T-helper 22 cell (primary cell): ENCODE data around the gene TFIP11.
"Not testable (repeated sequence)": the region's sequence is repeated elsewhere in the genome, so short reads cannot be mapped to it uniquely, and the experiment has no call there.

ENCODE experiments used
- DNase-seq: peaks from one replicate; pipeline ENCODE4 v3.0.0-alpha.2; 2020; ENCODE audit warnings: low read depth

Gene TFIP11

GRCh38 chr22:26541167-26541819 lies 29.0 kb upstream of the TFIP11 start:
- no peak for DNase-seq

DNA sequence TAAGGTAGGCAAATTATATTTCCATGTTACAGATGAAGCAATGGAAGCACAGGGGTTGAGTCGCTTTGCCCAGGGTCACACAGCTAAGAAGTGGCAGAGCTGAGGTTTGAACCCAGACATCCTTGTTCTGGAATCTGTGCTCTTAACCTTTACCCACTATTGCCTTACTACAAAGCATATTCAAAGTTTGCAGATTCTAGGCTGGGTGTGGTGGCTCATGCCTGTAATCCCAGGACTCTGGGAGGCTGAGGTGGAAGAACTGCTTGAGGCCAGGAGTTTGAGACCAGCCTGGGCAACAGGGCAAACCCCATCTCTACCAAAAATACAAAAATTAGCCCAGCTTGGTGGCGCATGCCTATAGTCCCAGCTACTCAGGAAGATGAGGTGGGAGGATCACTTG lies 27.8 kb upstream of the TFIP11 start:
- no peak for DNase-seq

- no peak for DNase-seq
Observed at GRCh38 chr22:26536762-26537134, 24.5 kb upstream of the TFIP11 start.

GRCh38 chr22:26536056-26536761 lies 23.9 kb upstream of the TFIP11 start:
- no peak for DNase-seq

GRCh38 chr22:26535603-26535908 lies 23.3 kb upstream of the TFIP11 start:
- DNase-seq = no peak

- no peak for DNase-seq
Observed at GRCh38 chr22:26534874-26535602, 22.8 kb upstream of the TFIP11 start.

DNA sequence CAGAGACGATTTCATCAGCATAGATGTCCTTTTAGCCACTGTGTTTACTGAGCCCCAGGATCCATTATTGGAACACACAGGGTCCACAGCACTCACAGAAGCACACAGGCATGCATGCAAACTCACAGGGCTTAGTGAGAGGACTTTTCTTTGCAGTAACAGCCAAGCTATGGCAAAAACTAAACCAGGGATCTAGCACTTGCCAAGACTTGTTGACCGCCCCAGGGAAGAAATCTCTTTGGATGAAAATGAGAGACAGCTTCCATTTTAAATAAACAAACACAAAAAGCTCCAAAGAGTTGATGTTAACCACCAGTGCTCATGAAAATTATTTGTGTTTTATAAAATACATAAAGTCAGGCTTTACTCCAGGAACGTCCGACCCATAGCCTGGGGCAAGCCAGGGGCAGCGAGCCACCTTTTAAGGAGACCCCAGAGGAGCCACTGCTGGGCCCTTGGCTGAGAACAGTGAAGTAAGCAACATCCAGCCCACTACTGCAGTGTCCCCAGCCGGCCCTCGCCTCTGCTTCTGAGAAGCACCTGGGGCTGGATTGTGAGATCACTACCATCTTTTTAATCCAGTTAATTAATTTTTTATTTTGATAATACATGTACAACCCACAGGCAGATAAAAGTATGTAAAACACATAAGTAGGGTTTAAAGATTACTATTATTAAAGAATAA lies 22.0 kb upstream of the TFIP11 start:
- DNase-seq = no peak

DNA sequence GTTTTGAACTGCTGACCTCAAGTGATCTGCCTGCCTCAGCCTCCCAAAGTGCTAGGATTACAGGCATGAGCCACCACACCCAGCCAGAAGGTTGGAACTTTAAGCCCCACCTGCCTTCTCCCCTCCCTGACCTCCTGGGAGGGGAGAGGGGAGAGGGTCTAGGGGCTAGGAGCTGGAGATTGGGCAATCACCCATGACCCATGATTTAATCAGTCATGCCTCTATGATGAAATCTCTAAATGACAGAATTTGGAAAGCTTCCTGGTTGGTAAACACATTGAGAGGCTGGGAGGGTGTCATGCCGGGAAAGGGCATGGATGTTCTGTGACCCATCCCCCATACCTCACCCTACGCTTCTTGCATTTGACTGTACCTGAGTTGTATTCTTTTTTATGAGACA lies 17.1 kb upstream of the TFIP11 start:
- DNase-seq = no peak

GRCh38 chr22:26528518-26528917 lies 16.2 kb upstream of the TFIP11 start:
- not testable (repeated sequence) for DNase-seq

- DNase-seq = no peak
Observed at GRCh38 chr22:26527574-26528465, 15.5 kb upstream of the TFIP11 start.

DNA sequence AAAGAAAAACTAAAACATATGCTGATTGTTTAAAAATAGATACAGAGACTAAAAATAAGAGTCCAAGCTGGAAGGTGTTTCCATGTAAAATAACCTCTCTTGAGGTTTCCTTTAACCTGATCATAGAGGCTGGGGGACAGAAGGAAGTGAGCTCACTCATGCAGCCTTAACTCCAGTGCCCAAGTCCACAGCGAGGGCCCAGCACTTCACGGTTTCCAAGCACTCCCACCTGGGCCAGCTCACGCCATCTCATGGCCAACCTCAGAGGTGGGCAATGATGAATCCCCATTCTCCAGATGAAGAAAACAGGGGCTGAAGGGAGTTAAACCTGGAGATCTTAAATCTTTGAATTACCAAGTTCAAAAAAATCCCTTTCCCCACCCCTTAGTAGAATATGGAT lies 14.9 kb upstream of the TFIP11 start:
- DNase-seq = no peak

GRCh38 chr22:26525946-26526564 lies 13.8 kb upstream of the TFIP11 start:
- no peak for DNase-seq

- DNase-seq = no peak
Observed at GRCh38 chr22:26524870-26525269, 12.6 kb upstream of the TFIP11 start.

DNA sequence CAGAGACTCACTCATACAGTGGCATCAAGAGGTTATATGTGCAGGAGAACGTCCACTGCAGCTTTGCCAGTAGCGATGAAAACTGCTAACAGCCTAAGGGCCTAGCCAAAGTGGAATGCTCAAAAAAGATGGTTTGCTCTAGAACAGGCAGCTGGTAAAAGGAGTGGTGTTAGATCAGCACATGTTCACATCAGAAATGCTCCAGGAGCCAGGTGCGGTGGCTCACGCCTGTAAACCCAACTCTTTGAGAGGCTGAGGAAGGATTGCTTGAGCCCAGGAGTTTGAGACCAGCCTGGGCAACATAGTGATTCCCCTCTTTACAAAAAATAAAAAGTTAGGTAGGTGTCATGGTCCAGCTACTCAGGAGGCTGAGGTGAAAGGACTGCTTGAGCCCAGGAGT lies 10.3 kb upstream of the TFIP11 start:
- DNase-seq = no peak

- no peak for DNase-seq
Observed at GRCh38 chr22:26522012-26522411, 9.7 kb upstream of the TFIP11 start.

- DNase-seq = no peak
Observed at GRCh38 chr22:26517429-26517828, 5.2 kb upstream of the TFIP11 start.

DNA sequence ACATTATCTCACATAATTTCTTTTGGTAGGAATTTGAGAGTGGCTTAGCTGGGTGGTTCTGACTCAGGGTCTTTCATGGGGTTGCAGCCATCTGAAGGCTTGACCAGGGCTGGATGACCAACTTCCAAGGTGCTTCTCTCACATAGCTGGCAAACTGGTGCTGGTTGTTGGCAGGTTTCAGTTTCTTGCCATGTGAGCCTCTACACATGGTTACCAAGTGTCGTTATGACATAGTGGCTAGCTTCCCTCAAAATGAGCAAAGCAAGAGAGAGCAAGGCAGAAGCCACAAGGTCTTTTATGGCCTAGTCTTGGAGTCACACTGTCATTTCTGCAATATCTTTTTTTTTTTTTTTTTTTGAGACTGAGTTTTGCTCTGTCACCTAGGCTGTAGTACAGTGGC lies 4.2 kb upstream of the TFIP11 start:
- DNase-seq = no peak

- no peak for DNase-seq
Observed at GRCh38 chr22:26515931-26516330, 3.7 kb upstream of the TFIP11 start.

GRCh38 chr22:26514419-26515161 lies 2.3 kb upstream of the TFIP11 start:
- no peak for DNase-seq

DNA sequence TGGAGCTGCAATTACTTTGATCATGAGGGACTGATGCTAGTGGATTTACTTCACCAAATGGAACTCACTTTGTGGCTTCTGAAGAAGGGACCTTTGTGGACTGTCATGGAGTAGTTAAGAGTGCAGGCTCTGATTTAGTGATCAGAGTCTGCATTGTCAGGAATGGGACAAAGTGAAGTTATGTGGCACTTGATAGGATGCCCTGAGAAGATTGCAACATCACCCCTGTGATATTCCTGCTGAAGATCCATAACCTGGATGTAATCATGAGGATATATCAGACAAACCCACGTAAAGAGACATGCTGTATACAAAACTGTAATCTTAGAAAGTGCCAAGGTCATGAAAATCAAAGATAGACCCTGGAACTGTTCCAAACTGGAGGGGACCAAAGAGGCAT lies 1.6 kb upstream of the TFIP11 start:
- DNase-seq = no peak

- no peak for DNase-seq
Observed at GRCh38 chr22:26508148-26508547, 4.1 kb downstream of the TFIP11 start.
